ENCODE results near the gene MYO1F. TPM values are rescaled to one million over a fixed set of nuclear protein-coding genes. Genes with fewer than 3 reads are reported as not detected.

MYO1F gene
- total and polyA plus RNA-seq, 2 of the 13 experiments (the other 11 are each of a cell fraction or from before 2014, with no cell fraction given), result 0.09 to 0.13 TPM

DNA sequence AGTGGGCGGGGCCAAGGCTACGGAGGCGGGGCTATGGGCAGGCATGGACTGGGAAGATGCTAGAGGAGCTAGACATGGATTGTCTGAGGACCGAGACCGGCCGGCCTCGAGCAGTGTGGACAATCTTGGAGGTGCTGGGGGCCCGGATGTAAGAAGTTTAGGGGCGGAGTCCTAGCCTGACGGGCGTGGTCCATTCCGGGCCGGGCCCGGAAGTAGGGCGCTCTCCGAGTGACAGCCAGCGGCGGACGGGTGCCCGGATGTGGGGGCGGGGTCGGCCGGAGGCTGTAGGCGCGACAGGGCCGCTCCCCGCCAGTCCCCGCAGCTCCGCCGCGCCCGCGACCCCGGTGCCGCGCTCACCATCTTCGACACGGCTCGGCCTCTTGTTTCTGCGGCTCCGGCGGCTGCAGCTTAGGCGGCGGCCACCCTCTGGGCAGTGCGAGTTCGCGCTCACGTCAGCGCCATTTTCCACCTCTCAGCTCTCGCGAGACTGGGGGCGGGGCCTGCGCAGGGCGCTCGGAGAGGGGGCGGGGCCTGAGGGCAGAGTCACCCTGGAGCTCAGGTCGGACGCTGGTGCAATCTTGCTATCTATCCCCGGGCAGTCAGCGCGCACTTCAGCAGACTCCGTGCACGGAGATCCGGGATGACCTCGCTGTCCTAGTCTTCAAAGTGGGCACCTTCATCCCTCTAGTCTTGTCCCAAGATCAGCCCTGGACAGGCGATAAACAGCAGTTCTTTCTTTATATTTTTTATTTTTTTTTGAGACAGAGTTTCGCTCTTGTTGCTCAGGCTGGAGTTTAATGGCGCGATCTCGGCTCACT, 63.3 kb downstream of the MYO1F start, which contains the start of gene ZNF414 (continued):
- TF ChIP-seq, protein P1, sequence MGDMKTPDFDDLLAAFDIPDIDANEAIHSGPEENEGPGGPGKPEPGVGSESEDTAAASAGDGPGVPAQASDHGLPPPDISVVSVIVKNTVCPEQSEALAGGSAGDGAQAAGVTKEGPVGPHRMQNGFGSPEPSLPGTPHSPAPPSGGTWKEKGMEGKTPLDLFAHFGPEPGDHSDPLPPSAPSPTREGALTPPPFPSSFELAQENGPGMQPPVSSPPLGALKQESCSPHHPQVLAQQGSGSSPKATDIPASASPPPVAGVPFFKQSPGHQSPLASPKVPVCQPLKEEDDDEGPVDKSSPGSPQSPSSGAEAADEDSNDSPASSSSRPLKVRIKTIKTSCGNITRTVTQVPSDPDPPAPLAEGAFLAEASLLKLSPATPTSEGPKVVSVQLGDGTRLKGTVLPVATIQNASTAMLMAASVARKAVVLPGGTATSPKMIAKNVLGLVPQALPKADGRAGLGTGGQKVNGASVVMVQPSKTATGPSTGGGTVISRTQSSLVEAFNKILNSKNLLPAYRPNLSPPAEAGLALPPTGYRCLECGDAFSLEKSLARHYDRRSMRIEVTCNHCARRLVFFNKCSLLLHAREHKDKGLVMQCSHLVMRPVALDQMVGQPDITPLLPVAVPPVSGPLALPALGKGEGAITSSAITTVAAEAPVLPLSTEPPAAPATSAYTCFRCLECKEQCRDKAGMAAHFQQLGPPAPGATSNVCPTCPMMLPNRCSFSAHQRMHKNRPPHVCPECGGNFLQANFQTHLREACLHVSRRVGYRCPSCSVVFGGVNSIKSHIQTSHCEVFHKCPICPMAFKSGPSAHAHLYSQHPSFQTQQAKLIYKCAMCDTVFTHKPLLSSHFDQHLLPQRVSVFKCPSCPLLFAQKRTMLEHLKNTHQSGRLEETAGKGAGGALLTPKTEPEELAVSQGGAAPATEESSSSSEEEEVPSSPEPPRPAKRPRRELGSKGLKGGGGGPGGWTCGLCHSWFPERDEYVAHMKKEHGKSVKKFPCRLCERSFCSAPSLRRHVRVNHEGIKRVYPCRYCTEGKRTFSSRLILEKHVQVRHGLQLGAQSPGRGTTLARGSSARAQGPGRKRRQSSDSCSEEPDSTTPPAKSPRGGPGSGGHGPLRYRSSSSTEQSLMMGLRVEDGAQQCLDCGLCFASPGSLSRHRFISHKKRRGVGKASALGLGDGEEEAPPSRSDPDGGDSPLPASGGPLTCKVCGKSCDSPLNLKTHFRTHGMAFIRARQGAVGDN (CRISPR knock-in tag; IDR thresholded peaks at IDR 0.05), result peak; percentile 87
- TF ChIP-seq SRSF9 (IDR thresholded peaks at IDR 0.05; ENCODE audit: borderline replicate concordance, insufficient read depth, low read depth, low read length, poor library complexity, severe bottlenecking) (no peak), ZNF709 (CRISPR knock-in tag; IDR thresholded peaks at IDR 0.05) (no peak), PLRG1 (conservative IDR thresholded peaks at IDR 0.05) (no peak), POLR2AphosphoS2 (IDR thresholded peaks at IDR 0.05; ENCODE audit: low read depth, low read length) (no peak), AGO1 (IDR thresholded peaks at IDR 0.05; ENCODE audit: low read depth, low read length, poor library complexity, severe bottlenecking) (no peak), MATR3 (CRISPR knock-in tag; IDR thresholded peaks at IDR 0.05) (no peak), PRMT3 (CRISPR knock-in tag; IDR thresholded peaks at IDR 0.05; ENCODE audit: borderline replicate concordance, low read depth) (no peak), RAD21 (CRISPR knock-in tag; IDR thresholded peaks at IDR 0.05) (peak; percentile 67)
- TF ChIP-seq, protein P2, sequence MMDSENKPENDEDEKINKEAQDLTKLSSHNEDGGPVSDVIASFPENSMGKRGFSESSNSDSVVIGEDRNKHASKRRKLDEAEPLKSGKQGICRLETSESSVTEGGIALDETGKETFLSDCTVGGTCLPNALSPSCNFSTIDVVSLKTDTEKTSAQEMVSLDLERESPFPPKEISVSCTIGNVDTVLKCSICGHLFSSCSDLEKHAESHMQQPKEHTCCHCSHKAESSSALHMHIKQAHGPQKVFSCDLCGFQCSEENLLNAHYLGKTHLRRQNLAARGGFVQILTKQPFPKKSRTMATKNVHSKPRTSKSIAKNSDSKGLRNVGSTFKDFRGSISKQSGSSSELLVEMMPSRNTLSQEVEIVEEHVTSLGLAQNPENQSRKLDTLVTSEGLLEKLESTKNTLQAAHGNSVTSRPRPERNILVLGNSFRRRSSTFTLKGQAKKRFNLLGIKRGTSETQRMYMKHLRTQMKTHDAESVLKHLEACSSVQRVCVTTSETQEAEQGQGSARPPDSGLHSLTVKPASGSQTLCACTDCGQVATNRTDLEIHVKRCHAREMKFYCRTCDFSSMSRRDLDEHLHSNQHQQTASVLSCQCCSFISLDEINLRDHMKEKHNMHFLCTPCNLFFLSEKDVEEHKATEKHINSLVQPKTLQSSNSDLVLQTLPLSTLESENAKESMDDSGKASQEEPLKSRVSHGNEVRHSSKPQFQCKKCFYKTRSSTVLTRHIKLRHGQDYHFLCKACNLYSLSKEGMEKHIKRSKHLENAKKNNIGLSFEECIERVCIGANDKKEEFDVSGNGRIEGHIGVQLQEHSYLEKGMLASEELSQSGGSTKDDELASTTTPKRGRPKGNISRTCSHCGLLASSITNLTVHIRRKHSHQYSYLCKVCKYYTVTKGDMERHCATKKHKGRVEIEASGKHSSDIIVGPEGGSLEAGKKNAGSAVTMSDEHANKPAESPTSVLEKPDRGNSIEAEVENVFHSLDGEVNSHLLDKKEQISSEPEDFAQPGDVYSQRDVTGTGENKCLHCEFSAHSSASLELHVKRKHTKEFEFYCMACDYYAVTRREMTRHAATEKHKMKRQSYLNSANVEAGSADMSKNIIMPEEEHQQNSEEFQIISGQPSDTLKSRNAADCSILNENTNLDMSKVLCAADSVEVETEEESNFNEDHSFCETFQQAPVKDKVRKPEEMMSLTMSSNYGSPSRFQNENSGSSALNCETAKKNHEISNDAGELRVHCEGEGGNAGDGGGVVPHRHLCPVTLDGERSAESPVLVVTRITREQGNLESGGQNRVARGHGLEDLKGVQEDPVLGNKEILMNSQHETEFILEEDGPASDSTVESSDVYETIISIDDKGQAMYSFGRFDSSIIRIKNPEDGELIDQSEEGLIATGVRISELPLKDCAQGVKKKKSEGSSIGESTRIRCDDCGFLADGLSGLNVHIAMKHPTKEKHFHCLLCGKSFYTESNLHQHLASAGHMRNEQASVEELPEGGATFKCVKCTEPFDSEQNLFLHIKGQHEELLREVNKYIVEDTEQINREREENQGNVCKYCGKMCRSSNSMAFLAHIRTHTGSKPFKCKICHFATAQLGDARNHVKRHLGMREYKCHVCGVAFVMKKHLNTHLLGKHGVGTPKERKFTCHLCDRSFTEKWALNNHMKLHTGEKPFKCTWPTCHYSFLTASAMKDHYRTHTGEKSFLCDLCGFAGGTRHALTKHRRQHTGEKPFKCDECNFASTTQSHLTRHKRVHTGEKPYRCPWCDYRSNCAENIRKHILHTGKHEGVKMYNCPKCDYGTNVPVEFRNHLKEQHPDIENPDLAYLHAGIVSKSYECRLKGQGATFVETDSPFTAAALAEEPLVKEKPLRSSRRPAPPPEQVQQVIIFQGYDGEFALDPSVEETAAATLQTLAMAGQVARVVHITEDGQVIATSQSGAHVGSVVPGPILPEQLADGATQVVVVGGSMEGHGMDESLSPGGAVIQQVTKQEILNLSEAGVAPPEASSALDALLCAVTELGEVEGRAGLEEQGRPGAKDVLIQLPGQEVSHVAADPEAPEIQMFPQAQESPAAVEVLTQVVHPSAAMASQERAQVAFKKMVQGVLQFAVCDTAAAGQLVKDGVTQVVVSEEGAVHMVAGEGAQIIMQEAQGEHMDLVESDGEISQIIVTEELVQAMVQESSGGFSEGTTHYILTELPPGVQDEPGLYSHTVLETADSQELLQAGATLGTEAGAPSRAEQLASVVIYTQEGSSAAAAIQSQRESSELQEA (CRISPR knock-in tag; IDR thresholded peaks at IDR 0.05; ENCODE audit: not compliant biosample characterization), result no peak
- TF ChIP-seq, protein P3, sequence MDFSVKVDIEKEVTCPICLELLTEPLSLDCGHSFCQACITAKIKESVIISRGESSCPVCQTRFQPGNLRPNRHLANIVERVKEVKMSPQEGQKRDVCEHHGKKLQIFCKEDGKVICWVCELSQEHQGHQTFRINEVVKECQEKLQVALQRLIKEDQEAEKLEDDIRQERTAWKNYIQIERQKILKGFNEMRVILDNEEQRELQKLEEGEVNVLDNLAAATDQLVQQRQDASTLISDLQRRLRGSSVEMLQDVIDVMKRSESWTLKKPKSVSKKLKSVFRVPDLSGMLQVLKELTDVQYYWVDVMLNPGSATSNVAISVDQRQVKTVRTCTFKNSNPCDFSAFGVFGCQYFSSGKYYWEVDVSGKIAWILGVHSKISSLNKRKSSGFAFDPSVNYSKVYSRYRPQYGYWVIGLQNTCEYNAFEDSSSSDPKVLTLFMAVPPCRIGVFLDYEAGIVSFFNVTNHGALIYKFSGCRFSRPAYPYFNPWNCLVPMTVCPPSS (IDR thresholded peaks at IDR 0.05), result no peak
- TF ChIP-seq, protein P4, sequence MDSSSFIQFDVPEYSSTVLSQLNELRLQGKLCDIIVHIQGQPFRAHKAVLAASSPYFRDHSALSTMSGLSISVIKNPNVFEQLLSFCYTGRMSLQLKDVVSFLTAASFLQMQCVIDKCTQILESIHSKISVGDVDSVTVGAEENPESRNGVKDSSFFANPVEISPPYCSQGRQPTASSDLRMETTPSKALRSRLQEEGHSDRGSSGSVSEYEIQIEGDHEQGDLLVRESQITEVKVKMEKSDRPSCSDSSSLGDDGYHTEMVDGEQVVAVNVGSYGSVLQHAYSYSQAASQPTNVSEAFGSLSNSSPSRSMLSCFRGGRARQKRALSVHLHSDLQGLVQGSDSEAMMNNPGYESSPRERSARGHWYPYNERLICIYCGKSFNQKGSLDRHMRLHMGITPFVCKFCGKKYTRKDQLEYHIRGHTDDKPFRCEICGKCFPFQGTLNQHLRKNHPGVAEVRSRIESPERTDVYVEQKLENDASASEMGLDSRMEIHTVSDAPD (CRISPR knock-in tag; IDR thresholded peaks at IDR 0.05), result no peak

Measured in HepG2 (cell line).